GM23338 (cell line): ENCODE results near the gene ATP6V1F.
"Not testable (repeated sequence)": the region's sequence is repeated elsewhere in the genome, so short reads cannot be mapped to it uniquely, and the experiment has no call there.

Experiments
- CTCF ChIP-seq, 2 experiments: fragments of 200-600 bp in 1 of 2; sonication (generic) in 1 of 2; conservative IDR thresholded peaks; 2 replicates each; pipeline versions ENCODE4 v1.5.1 to v1.6.1; 2016 to 2017; ENCODE audit warnings: antibody characterized with exemption in 2 of 2, low read depth in 2 of 2, mild to moderate bottlenecking in 2 of 2, moderate library complexity in 1 of 2
- EZH2 ChIP-seq: fragments of 200-600 bp; sonication (generic); IDR thresholded peaks from one replicate; pipeline ENCODE4 v1.8.0; 2017; ENCODE audit warnings: antibody characterized with exemption, mild to moderate bottlenecking, low read depth; ENCODE audit not compliant: unreplicated experiment
- POLR2AphosphoS5 ChIP-seq: IDR thresholded peaks from 2 replicates; pipeline ENCODE4 v1.6.1; 2016; ENCODE audit warnings: antibody characterized with exemption, low read depth
- REST ChIP-seq: IDR thresholded peaks from one replicate; pipeline ENCODE4 v1.6.1; 2018; ENCODE audit warnings: antibody characterized with exemption; ENCODE audit not compliant: unreplicated experiment
- ZNF331 ChIP-seq: fragments of 250-450 bp; sonication (Bioruptor Pico); IDR thresholded peaks from 2 replicates; pipeline ENCODE4 v1.5.0; 2020; ENCODE audit warnings: low read depth, mild to moderate bottlenecking, moderate library complexity

GRCh38 chr7:128912709-128913495 lies 50.2 kb downstream of the ATP6V1F start:
- TF ChIP-seq CTCF (conservative IDR thresholded peaks at IDR 0.05; ENCODE audit: low read depth in 2 of 2); POLR2AphosphoS5; REST; ZNF331; EZH2: not testable (repeated sequence)
